Measurements from ENCODE around the gene LHFPL5.

Gene LHFPL5

GRCh38 chr6:35856250-35856649 is 51.1 kb downstream of the LHFPL5 start:
- no peak for DNase-seq (ENCODE audit: low spot score)

GRCh38 chr6:35857853-35858252 is 52.7 kb downstream of the LHFPL5 start:
- no peak for DNase-seq (ENCODE audit: low spot score)

- DNase-seq (ENCODE audit: low spot score) = no peak
Observed at GRCh38 chr6:35859367-35859766, 54.2 kb downstream of the LHFPL5 start.
